SW480 (cell line): ENCODE data around the gene UPK3BL1.
"Not testable (repeated sequence)": the region's sequence is repeated elsewhere in the genome, so short reads cannot be mapped to it uniquely, and the experiment has no call there.

ENCODE experiments used
- DNase-seq: peaks from one replicate; pipeline ENCODE4 v3.0.0-alpha.2; 2016; ENCODE audit warnings: low spot score

Gene UPK3BL1

DNA sequence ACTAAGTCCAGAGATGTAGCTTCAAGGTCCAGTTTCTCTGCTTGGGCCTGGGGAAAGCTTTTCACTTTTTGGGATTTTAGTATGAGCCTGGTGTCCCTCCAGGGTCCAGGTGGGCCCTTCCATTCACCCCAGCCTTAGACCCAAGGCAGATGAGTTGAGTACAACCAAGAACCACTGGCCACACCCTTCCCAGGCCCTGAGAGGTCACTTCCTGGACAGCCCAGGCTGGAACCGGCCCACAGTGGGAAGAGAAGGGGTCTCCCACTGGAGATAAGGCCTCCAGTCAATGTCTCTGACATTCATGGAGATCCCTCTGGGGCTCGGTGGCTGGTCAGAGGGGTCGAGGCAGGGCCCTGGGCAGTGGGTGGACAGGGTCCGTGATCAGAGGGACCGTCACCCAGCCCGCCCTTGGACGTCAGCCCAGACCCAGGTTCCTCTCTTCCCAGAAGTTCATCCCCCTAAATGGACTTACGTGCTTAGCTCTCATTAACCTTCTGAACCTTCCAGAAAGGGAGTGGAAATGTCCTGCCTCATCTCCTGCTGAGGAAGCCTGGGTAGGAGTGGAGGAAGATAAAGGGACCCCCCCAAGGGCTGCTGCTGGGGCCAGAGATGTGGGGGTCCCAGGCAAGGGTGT is 15.2 kb downstream of the UPK3BL1 start:
- DNase-seq: not testable (repeated sequence)

DNA sequence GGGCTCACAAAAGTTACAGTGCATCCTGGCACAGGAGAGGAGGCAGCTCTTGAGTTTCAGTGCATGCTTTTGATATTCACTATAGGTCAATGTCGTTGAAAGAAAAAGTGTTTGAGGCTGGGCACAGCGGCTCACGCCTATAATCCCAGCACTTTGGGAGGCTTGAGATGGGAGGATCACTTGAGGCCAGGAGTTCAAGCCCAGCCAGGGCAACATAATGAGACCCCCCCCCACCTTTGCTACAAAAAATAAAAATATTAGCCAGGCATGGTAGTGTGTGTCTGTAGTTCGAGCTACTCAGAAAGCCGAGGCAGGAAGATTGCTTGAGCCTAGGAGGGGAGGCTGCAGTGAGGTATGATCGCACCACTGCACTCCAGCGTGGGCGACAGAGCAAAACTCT is 24.5 kb downstream of the UPK3BL1 start:
- not testable (repeated sequence) for DNase-seq

DNA sequence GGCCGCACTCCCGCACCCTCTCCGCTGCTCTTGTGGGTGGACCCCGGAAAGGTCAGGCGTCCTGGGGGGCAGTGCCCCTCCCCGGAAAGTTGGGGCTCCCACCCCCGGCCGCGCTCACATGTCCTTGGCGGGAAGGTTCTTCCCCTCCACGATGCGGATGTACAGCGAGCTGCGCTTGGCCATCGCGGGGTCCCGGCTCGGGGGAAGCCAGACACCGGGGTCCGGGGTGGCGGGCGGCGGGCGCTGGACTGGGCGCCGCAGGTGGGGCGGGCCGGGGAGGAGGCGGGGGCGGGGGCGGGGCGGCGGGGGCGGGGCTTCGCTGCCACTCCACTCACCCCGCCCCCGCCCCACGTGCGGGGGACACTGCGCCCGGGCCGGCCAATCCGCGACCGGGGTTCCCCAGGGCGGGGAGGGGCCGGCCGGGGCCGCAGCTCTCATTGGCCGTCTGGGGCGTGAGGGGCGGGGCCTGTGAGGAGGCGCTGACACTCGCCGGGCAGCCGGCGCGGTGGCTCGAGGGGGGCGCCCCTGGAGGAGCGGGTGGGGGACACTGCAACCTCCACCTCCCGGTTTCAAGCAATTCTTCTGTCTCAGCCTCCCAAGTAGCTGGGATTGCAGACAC is 26.0 kb downstream of the UPK3BL1 start, which contains the start of gene RASA4:
Gene RASA4, minus strand, starts transcription at position 250 of the 619 bp plus-strand sequence. Its CDS starts 67 bp downstream, at position 183.
- not testable (repeated sequence) for DNase-seq

DNA sequence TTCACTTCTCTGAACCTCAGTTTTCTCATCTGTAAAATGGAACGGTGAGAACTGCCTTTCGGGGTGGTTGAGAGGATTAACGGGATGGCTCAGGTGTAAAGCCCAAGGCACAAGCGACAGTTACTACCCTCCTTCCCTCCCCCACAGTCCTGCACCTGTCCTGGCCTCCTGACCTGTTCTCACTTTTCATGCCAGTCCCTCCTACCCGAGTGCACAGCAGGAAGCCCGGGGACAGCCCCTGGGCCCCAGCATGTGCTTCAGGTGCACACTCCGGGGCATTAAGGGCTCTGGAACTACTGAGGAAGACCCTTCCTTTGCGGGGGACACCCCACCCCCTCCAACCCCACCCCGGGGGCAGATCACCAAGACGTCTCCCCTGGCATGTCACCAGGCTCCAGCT is 26.7 kb downstream of the UPK3BL1 start:
- DNase-seq: not testable (repeated sequence)

DNA sequence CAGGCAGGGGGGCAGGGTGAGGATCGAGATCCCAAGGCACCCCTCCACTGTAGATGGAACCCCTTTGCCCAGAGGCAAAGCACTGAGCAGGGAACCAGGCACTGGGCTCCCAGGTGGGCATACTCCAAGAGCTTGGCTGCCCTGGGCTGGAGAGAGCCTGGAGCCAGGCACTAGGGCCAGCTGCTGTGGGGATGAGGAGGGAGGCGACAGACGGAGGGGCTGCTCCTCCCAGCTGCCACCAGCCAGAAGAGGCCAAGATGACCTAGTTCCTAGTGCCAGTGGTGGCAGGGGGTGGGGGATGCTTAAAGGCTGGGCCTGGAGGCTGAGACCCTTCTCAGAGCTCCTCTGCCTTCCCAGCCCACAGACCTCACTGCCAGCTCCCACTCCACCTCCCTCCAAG is 27.7 kb downstream of the UPK3BL1 start:
- not testable (repeated sequence) for DNase-seq

DNA sequence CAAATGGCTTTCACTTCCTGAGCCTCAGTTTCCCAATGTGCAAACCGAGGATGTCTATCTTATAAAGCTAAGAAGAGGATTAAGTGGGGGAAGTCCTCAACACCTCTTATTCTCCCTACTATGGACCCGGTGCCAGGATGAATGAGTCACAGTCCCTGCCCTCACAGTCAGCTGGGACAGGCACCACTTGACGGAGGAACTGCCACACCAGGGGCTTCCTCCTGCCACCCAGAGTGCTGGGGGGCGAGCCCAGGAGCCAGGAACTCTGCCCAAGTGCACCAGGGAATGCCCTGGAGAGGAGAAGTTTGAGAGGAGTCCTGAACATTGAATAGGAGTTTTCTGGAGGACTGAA is 28.3 kb downstream of the UPK3BL1 start:
- not testable (repeated sequence) for DNase-seq

DNA sequence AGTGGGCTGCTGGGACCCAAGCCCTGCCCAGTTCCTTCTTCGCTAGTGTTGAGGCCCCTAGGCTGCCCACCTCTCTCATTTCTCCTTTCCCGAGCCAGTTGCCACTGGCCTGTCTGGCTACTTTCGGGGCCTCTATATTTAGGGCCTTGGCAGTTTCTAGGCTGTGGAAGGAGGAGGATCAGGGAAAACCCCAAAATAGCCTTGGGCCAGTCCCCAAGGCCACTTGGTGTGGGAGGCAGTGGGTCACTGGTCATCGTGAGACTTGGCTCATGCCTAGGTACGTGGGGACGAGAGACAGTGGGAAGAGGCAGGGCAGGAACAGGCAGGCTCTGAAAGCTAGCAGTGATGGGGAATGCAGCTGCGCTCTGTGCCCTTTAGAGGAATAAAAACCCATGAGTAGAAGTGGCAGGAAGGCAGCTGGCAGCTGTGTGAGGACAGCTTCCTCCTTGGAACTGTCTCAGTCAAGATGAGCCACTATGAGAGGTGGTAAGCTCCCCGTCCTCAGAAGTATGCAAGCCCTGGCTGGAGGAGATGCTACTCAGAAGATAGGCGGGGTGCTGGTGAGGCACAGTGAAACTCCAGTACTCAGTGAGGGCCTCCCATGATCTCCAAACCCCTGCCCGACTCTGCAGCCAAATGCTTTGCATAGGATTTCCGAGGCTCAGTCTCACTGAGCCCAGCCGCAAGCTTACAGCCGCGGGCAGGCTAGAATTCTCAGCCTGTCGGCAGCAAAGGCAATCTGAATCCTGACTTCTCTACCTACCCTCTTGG is 28.8 kb downstream of the UPK3BL1 start:
- not testable (repeated sequence) for DNase-seq

DNA sequence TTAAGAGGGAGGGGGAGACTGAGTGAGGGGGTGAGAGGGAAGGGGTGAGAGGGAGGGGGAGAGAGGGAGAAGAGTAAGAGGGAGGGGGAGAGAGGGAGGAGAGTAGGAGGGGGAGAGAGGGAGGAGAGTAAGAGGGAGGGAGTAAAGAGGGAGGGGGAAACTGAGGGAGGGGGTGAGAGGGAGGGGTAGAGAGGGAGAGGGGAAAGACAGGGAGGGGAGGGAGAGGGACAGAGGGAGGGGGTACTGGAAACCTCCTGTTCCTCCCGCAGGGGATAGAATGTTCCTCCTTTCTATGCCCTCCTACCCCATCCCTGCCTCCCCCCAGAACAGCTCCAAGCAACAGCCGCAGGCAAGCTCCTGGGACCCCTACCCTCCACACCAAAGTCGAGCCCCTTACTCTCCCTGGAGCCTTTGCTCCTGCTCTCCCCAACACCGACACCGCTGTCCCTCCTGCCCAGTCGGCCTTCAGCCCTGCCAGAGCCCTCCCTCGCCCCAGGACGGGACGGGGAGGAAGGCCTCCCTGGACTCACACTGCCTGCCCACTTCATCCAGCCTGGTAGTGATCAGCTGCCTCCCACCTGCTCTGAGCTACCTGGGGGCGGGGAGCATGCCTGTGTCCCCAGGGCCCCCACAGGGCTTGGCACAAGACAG is 30.8 kb downstream of the UPK3BL1 start:
- not testable (repeated sequence) for DNase-seq

DNA sequence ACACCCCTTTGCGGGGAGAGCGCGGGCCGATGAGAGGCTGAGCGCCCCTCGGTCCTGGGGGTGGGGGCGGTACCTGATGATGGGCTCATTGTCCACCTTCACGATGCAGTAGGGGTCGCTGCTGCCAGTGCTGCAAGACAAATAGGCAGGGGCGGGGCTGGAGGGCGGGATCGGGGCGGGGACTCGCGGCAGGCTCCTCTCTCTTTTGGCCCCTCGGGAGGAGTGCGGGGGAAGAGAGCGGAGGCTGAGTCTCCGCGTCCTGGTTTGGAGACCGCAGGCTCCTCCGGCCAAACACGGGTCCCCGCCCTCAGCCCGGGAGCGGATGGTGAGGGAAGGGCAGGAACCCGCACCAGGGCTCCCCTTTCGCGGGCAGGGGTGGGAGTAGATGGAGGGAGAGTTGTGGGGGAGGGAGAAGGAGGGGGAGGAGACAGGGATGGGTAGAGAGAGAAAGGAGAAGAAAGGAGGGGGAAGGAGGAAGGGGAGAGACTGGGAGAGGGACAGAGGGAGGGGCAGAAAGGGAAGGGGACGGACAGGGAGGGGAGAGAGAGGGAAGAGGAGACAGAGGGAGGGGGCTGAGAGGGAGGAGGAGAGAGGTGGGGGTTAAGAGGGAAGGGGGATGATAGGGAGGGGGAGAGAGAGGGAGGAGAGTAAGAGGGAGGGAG is 31.4 kb downstream of the UPK3BL1 start:
- DNase-seq: not testable (repeated sequence)

DNA sequence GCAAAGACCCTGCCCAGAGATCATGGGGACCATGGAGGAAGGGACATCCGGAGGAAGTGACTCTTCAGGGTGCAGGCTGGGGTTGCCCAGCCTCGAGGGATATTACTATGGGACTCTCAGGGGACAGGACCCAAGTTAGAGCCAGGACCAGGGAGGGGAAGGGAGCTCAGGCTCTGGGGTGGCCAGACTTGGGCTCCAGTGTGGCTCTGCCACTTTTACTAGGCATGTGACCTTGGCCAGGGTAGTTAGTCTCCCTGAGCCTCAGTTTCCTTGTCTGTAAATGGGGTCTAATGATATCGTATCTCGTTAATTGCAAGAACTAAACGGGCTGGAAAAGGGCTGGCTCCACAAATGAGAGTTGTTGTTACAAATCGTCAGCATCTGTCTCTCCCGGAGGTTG is 32.1 kb downstream of the UPK3BL1 start:
- DNase-seq: not testable (repeated sequence)

DNA sequence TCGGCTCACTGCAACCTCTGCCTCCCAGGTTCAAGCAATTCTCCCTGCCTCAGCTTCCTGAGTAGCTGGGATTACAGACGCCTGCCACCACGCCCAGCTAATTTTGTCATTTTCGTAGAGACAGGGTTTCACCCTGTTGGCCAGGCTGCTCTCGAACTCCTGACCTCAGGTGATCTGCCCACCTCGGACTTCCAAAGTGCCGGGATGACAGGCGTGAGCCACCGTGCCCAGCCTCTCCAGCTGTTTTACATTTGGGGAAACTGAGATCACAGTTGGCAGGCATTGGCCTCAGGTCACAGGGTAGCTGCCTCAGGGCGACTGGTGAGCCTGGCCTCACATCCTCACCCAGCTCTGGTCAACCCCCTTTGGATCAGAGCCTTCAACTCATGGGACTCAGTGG is 32.9 kb downstream of the UPK3BL1 start:
- DNase-seq: not testable (repeated sequence)

DNA sequence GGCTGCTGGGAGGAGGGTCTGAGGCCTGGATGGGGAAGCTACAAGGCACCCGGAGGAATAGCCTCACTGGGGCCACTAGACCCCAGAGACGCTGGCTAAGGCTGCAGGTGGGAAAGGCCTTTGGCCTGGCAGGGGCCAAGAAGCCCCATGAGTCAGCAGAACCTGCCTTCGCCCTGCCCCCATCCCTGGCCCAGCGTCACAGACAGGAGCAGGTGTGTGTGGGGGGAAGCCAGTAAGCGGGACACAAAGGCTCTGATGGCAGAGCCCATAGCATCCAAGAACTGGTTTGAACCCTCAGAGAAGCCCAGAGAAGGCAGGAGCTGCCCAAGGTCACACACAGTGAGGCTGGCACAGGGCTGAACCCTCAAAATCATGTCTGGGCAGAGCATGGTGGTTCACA is 35.7 kb downstream of the UPK3BL1 start:
- not testable (repeated sequence) for DNase-seq

DNA sequence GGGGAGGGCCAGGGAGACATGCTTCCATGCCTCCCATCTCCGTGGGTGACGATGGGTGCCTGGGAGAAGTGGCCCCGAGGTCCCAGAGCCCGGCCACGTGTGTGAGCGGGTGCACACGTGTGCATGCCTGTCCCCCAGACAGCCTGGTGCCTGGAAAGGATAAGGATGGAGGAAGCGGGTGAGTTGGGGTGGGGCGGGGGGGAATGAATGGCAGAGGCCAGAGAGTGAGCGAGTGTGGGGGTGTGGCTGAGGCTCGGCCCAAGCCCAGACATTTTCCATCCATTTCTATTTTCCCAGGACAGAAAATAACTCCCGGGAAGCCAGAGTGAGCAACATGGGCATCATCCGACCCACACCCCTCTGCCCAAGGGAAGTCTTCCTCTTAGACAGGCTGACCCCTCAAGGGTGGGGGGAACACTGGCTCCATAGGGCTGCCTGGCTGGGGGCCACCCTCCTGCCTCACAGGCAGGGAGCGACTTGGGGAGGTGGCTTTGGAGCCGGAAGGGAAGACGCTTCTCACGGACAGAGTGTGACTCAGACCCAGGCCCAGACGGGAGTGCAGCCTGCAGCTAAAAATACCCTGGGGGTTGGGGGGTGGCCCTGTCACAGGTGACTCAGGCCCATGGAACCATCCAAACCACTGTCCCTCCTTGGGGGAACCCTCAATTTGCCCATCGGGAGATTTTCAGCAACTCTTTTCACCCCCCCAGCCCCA is 38.0 kb downstream of the UPK3BL1 start:
- not testable (repeated sequence) for DNase-seq

DNA sequence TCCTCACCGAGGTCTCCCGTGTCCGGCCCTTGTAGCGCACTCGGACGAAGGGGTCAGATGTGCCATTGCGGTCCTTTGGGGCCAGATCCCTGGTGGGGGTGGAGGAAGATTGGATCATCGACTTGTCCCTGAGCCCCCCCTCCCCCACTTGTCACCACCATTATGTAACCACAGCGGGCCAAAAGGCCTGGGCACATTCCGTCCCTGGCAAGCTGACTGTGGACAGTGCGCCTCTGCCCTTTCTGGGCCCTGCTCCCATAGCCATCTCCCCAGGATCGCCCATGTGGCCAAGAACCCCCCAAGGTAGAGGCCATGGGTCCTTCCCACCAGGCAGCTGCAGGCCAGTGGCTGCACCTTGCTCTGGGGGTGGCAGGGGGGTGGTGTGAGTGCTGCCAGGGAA is 40.3 kb downstream of the UPK3BL1 start:
- not testable (repeated sequence) for DNase-seq

DNA sequence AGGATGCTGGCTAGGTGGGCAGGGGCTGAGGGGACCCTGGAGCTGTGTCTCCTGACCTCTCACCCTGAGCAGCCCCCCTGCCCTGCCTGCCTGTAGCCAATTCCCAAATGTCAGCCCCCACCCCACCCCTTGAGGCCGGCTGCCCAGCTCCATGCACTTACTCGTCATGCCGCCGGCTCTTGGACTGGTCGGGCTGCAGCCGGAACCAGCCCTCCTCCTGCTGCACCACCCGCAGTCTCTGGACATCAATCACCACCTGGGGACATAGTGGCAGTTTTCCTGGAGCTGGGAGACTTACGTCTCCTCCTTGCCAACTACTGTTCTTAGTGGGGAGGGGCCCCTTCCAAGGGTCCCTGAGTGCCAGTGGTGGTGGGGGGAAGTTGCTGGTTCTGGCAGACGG is 42.9 kb downstream of the UPK3BL1 start:
- DNase-seq: not testable (repeated sequence)

DNA sequence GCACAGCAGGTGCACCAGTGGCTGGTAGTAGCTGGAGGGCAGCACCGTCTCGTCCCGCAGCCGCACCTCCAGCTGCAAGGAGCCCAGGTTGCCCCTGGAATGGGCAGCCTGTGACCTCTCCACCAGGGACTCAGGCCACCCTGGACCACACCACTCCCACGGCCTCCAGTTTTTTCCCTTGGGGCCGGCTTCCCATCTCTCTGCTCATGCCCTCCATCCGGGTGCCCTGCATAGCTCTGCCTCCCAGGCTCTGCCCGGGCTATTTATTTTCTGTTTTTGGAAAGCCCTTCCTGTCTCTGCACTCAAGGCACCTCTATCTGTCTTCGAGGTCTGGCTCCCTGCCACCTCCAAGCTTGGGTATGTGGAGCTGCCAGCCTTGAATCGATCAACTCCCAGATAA is 46.6 kb downstream of the UPK3BL1 start:
- not testable (repeated sequence) for DNase-seq

DNA sequence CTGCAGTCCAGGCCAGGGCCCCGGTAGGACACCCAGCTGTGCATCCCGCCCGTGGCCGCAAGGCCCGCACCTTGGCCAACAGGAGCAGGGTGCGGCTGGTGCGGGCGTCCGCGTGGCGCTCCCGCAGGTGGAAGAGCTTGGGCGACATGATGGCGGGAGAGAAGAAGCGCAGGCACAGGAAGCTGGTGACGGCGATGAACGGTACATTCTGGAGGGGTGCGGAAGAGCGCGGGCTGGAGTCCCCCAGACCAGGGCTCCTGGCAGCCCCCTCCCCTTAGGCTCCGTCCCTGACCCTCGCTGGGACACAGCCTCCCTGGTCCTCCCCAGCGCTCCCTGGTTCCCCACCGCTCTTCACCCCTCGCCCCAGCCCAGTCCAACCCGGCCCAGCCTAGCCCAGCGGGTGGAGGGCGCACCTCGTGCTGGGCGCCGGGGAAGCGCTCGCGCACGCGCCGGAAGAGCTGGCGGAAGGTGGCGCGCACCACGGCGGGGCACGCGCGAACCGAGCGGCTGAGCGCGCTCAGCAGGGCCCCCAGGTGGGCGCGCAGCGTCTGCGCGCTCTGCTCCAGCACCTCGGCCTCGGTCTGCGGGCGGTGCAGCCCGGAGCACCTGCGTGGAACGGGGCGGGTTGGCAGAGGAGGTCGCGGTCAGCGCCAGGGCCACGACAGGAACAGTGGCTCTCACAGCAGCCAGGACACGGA is 48.8 kb downstream of the UPK3BL1 start:
- not testable (repeated sequence) for DNase-seq

DNA sequence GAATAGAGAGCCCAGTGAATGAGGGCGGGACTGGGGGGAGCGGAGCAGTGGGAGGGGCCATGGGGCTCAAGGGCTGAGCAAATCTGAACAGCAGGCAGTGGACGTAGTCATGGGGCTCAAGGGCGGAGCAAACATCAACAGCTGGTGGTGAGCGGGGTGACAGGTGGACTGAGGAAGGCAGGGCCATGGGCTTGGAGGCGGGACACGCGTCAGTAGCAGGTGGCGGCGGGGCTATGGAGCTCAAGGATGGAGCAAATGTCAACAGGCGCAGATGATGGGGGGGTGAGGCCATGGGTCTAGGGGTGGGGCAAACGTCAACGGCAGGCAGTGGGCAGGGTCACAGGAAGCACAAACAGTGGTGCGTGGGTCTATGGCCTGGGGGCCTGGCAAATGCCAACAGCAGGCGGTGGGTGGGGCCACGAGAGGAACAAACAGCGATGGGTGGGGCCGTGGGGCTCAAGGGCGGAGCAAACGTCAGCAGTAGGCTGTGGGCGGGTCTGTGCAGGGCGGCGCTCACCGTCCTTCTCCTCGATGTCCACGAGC is 50.0 kb downstream of the UPK3BL1 start:
- DNase-seq: not testable (repeated sequence)

DNA sequence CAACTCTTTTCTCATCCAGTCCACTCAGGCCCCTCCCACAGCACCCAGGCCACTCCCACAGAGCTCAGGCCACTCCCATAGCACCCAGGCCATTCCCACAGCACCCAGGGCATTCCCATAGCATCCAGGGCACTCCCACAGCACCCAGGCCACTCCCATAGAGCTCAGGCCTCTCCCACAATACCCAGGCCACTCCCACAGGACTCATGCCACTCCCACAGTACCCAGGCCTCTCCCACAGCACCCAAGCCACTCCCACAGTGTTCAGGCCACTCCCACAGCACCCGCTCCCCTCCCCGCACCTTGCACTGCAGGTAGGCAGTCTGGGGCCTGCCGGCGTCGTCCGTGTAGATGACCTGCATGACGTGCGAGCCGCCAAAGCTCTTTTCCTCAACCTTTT is 52.7 kb downstream of the UPK3BL1 start:
- DNase-seq: not testable (repeated sequence)
